Endothelial cell of umbilical vein (primary cell): ENCODE results near the gene MERTK. TPM values are rescaled to one million over a fixed set of nuclear protein-coding genes. Genes with fewer than 3 reads are reported as not detected.
"Not testable (repeated sequence)": the region's sequence is repeated elsewhere in the genome, so short reads cannot be mapped to it uniquely, and the experiment has no call there.

Experiments used
- BruUV-seq: library from RNA; stranded (reverse); fragments of 400-500 nt; replicated peaks from 2 replicates; lab custom pipeline; 2021; lab: Mats Ljungman, UMichigan
- CTCF ChIA-PET: fragments of 300-600, 350-600 bp; sonication (Branson Sonifier 250); formaldehyde crosslinking; loops from one replicate; lab custom pipeline; 2021; ENCODE audit warnings: antibody characterized with exemption, inconsistent platforms; lab: Charles Lee
- POLR2A ChIA-PET: fragments of 300-600, 350-600 bp; sonication (Branson Sonifier 250); formaldehyde crosslinking; loops from one replicate; lab custom pipeline; 2021; ENCODE audit warnings: antibody characterized with exemption, inconsistent platforms; lab: Charles Lee
- DNase-seq: peaks from one replicate; pipeline ENCODE4 v3.0.0-alpha.2; 2011; ENCODE audit warnings: low read depth, low spot score
- FAIRE-seq: peaks from 2 replicates; lab custom pipeline; 2011; peaks lifted over from hg19 to GRCh38; lab: Jason Lieb, UNC
- H2AFZ ChIP-seq: 2 replicates; pipeline ENCODE4 v1.6.0; 2012; ENCODE audit warnings: low read depth, low read length, control low read depth, inconsistent platforms
- H3K27ac ChIP-seq: 2 replicates; pipeline ENCODE4 v1.5.1; 2011; ENCODE audit warnings: low read depth, mild to moderate bottlenecking, control low read depth, low read length, moderate library complexity; ENCODE audit not compliant: insufficient read depth
- H3K27me3 ChIP-seq, 2 experiments: 2 replicates each; pipeline versions ENCODE4 v1.6.0 to v1.6.1; 2011; ENCODE audit warnings: low read length in 2 of 2, mixed read lengths in 1 of 2; ENCODE audit not compliant: control insufficient read depth in 2 of 2, insufficient read depth in 2 of 2
- H3K36me3 ChIP-seq, 2 experiments: 2 replicates in 1 of 2; 3 replicates in 1 of 2; pipeline ENCODE4 v1.5.1; 2011; ENCODE audit warnings: low read length in 2 of 2, mild to moderate bottlenecking in 1 of 2, moderate library complexity in 1 of 2; ENCODE audit not compliant: control insufficient read depth in 2 of 2, insufficient read depth in 2 of 2; ENCODE audit errors: extremely low read depth in 1 of 2
- H3K4me1 ChIP-seq: 3 replicates; pipeline ENCODE4 v1.5.1; 2011; ENCODE audit warnings: mild to moderate bottlenecking, low read length; ENCODE audit not compliant: control insufficient read depth, insufficient read depth; ENCODE audit errors: extremely low read depth
- H3K4me2 ChIP-seq: 2 replicates; pipeline ENCODE4 v1.6.1; 2011; ENCODE audit warnings: low read length, control low read depth, mixed read lengths; ENCODE audit not compliant: insufficient read depth
- H3K4me3 ChIP-seq, 3 experiments: fragments of 200-600 bp in 1 of 3; sonication (generic), shearing (Covaris generic) in 1 of 3; replicated peaks in 1 of 3; 2 replicates each; pipeline ENCODE4 v1.5.1; 2011 to 2016; ENCODE audit warnings: control low read depth in 3 of 3, low read length in 3 of 3, mild to moderate bottlenecking in 2 of 3, inconsistent platforms in 1 of 3, low read depth in 1 of 3, moderate library complexity in 1 of 3; ENCODE audit not compliant: insufficient read depth in 1 of 3
- H3K79me2 ChIP-seq: 2 replicates; pipeline ENCODE4 v1.6.0; 2012; ENCODE audit warnings: low read length, inconsistent platforms; ENCODE audit not compliant: control insufficient read depth, insufficient read depth
- H3K9ac ChIP-seq: replicated peaks from 2 replicates; pipeline ENCODE3; 2011; ENCODE audit warnings: low read length, control low read depth; ENCODE audit not compliant: insufficient read depth; ENCODE audit errors: extremely low read depth
- H3K9me1 ChIP-seq: replicated peaks from 3 replicates; pipeline ENCODE4 v1.6.0; 2011; ENCODE audit warnings: mild to moderate bottlenecking, low read length; ENCODE audit not compliant: control insufficient read depth, insufficient read depth; ENCODE audit errors: extremely low read depth
- H3K9me3 ChIP-seq: replicated peaks from 2 replicates; pipeline ENCODE4 v1.5.1; 2012; ENCODE audit warnings: low read length, inconsistent platforms; ENCODE audit not compliant: control insufficient read depth, insufficient read depth
- H4K20me1 ChIP-seq: replicated peaks from 2 replicates; pipeline ENCODE3; 2011; ENCODE audit warnings: mild to moderate bottlenecking, low read length; ENCODE audit not compliant: control insufficient read depth, insufficient read depth; ENCODE audit errors: extremely low read depth
- EZH2 ChIP-seq: IDR thresholded peaks from 2 replicates; pipeline ENCODE4 v1.6.1; 2012; ENCODE audit warnings: borderline replicate concordance, low read depth, mild to moderate bottlenecking, moderate library complexity, low read length, inconsistent platforms; ENCODE audit not compliant: severe bottlenecking
- FOS ChIP-seq: IDR thresholded peaks from 2 replicates; pipeline ENCODE4 v1.6.1; 2011; ENCODE audit warnings: mild to moderate bottlenecking, low read length, moderate library complexity, borderline replicate concordance; ENCODE audit not compliant: insufficient read depth
- GATA2 ChIP-seq: IDR thresholded peaks from 2 replicates; pipeline ENCODE4 v1.7.0; 2011; ENCODE audit warnings: low read depth, mild to moderate bottlenecking, moderate library complexity, mixed read lengths, low read length; ENCODE audit not compliant: insufficient read length, insufficient read depth
- JUN ChIP-seq: IDR thresholded peaks from 2 replicates; pipeline ENCODE4 v1.6.1; 2011; ENCODE audit warnings: borderline replicate concordance, low read depth; ENCODE audit not compliant: insufficient read length, insufficient read depth
- MYC ChIP-seq: IDR thresholded peaks from one replicate; pipeline ENCODE4 v1.6.1; 2011; ENCODE audit warnings: mild to moderate bottlenecking, low read depth, low read length
- POLR2A ChIP-seq: IDR thresholded peaks from 2 replicates; pipeline ENCODE4 v1.6.1; 2012; ENCODE audit warnings: low read depth, mild to moderate bottlenecking, control low read depth, low read length
- POLR2AphosphoS5 ChIP-seq: IDR thresholded peaks from 2 replicates; pipeline ENCODE4 v1.6.1; 2012; ENCODE audit warnings: low read depth, mild to moderate bottlenecking, control low read depth, low read length, moderate library complexity; ENCODE audit not compliant: insufficient read depth
- dilution Hi-C: fragments of 300-500 bp; cut with MboI; formaldehyde crosslinking; loops from one replicate; pipeline ENCODE4 v1.15.0; 2019; ENCODE audit warnings: low sequenced_read_pairs; ENCODE audit not compliant: extremely low pct_ligation_motif_present
- intact Hi-C: fragments of 100-400 bp; cut with micrococcal nuclease; formaldehyde crosslinking; loops from one replicate; pipeline ENCODE4 v1.10.0; 2022
- polyA plus RNA-seq, 4 experiments: library from polyadenylated mRNA; depleted of rRNA in 3 of 4; stranded (reverse) in 3 of 4; unstranded in 1 of 4; fragments of >200 nt; gene quantifications; 2 replicates each; pipeline versions ENCODE4 v1.2.1 to v1.2.3, GENCODE V29; 2011 to 2012; ENCODE audit warnings: missing spikeins in 1 of 4
- total RNA-seq: library from RNA; stranded (reverse); gene quantifications from 2 replicates; pipeline ENCODE4 v1.2.3, GENCODE V29; 2021
- TF ChIP-seq, protein P1 (sequence below), 2 donors: IDR thresholded peaks; 1 replicate in 1 of 2; 2 replicates in 1 of 2; pipeline ENCODE4 v1.5.1; 2011; ENCODE audit warnings: low read length in 2 of 2, mild to moderate bottlenecking in 2 of 2, moderate library complexity in 2 of 2, control low read depth in 1 of 2, inconsistent platforms in 1 of 2, low read depth in 1 of 2; ENCODE audit not compliant: insufficient read depth in 1 of 2; ENCODE audit errors: extremely low read depth in 1 of 2
- TF ChIP-seq, protein P2 (sequence below): IDR thresholded peaks from 2 replicates; pipeline ENCODE4 v1.6.1; 2011; ENCODE audit not compliant: insufficient read depth, insufficient read length

MERTK gene
- total and polyA plus RNA-seq, 2 donors (not counting 3 experiments of a cell fraction or from before 2014, with no cell fraction given), result 37.3 to 39.6 TPM

DNA sequence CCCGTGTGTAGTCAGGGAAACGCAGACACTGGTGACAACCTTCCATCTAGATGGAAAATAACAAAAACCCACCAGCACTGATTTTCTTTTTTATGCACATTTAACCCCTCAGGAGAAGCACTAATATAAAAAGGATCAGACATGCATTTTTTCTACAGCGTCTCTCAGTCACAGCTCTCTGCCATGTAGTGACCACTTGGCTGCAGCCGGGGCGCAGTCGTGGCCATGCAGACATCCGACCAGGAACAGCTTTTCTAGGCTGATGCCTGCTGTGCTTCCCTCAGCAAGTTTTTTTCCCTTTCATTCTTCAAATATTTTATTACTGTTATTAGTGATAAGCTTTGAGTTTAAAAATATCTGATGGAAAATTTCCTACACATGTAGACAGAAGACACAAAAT lies 63.3 kb downstream of the MERTK start:
- Histone ChIP-seq H3K9me3 (no peaks in the 10 kb centered on the region), H4K20me1 (no peaks in the 10 kb centered on the region), H3K79me2 (no peaks in the 10 kb centered on the region), H3K4me1 (peaks cover 20% of the 10 kb centered on the region), H3K4me3 (no peak overlapping the region), H2AFZ (no peak overlapping the region), H3K27me3 (no peaks in the 10 kb centered on the region), H3K36me3 (no peaks in the 10 kb centered on the region), H3K9me1 (no peaks in the 10 kb centered on the region), H3K4me2 (no peak overlapping the region), H3K27ac (no peak overlapping the region), H3K9ac (no peak overlapping the region)
- dilution Hi-C loops (no loop called here), intact Hi-C loops (no loop called here)
- FAIRE-seq (no peak), DNase-seq (no peak)
- BruUV-seq, result no TSS peak
- TF ChIP-seq MYC, result no peak
- TF ChIP-seq, protein P1, sequence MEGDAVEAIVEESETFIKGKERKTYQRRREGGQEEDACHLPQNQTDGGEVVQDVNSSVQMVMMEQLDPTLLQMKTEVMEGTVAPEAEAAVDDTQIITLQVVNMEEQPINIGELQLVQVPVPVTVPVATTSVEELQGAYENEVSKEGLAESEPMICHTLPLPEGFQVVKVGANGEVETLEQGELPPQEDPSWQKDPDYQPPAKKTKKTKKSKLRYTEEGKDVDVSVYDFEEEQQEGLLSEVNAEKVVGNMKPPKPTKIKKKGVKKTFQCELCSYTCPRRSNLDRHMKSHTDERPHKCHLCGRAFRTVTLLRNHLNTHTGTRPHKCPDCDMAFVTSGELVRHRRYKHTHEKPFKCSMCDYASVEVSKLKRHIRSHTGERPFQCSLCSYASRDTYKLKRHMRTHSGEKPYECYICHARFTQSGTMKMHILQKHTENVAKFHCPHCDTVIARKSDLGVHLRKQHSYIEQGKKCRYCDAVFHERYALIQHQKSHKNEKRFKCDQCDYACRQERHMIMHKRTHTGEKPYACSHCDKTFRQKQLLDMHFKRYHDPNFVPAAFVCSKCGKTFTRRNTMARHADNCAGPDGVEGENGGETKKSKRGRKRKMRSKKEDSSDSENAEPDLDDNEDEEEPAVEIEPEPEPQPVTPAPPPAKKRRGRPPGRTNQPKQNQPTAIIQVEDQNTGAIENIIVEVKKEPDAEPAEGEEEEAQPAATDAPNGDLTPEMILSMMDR (IDR thresholded peaks at IDR 0.05; ENCODE audit: extremely low read depth in 1 of 2, insufficient read depth in 1 of 2, low read depth in 1 of 2, low read length in 2 of 2), result no peak
- TF ChIP-seq GATA2, result no peak
- no peak for TF ChIP-seq FOS
- TF ChIP-seq EZH2, result no peak
- no peak for TF ChIP-seq POLR2A
- TF ChIP-seq, protein P2, sequence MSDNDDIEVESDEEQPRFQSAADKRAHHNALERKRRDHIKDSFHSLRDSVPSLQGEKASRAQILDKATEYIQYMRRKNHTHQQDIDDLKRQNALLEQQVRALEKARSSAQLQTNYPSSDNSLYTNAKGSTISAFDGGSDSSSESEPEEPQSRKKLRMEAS, result no peak
- TF ChIP-seq JUN, result no peak
- TF ChIP-seq POLR2AphosphoS5, result no peak
- POLR2A ChIA-PET, result no interaction called here
- CTCF ChIA-PET, result interaction anchor here (0.8 to 1.3 kb wide), 2 partner anchors 62 to 71 kb away, joined by 3 to 4 read pairs; no protein-coding TSS in a partner anchor

DNA sequence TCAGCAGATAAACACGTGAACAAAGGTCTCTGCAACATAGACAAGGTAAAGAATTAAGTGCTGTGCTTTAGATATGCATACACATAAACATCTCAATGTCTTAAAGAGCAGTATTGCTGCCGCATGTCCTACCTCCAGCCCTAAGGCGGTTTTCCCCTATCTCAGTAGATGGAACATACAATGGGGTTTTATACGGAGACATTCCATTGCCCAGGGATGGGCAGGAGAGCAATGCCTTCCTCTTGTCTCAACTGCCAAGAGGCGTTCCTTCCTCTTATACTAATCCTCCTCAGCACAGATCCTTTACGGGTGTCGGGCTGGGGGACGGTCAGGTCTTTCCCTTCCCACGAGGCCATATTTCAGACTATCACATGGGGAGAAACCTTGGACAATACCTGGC lies 64.7 kb downstream of the MERTK start:
- H3K36me3 ChIP-seq, H3K9me1 ChIP-seq, H3K9me3 ChIP-seq, H3K9ac ChIP-seq, DNase-seq, H4K20me1 ChIP-seq, POLR2A ChIA-PET, BruUV-seq, CTCF ChIA-PET, H3K4me3 ChIP-seq, H3K79me2 ChIP-seq, dilution Hi-C loops, intact Hi-C loops, FAIRE-seq, H3K4me2 ChIP-seq, H2AFZ ChIP-seq, H3K27ac ChIP-seq, H3K27me3 ChIP-seq: not testable (repeated sequence)
- H3K4me1 ChIP-seq, result peaks cover 32% of the 10 kb centered on the region

DNA sequence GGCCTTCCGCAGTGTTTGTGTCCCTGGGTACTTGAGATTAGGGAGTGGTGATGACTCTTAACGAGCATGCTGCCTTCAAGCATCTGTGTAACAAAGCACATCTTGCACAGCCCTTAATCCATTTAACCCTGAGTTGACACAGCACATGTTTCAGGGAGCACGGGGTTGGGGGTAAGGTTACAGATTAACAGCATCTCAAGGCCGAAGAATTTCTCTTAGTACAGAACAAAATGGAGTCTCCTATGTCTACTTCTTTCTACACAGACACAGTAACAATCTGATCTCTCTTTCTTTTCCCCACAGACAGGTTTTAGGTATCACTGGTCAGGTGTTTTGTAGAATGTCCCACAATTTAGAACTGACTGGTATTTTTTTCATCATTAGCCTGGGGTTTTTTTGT lies 65.1 kb downstream of the MERTK start:
- peaks cover 32% of the 10 kb centered on the region for H3K4me1 ChIP-seq
- H4K20me1 ChIP-seq, BruUV-seq, H3K9me1 ChIP-seq, H3K9me3 ChIP-seq, dilution Hi-C loops, H3K4me2 ChIP-seq, H3K9ac ChIP-seq, H2AFZ ChIP-seq, H3K27ac ChIP-seq, CTCF ChIA-PET, DNase-seq, H3K79me2 ChIP-seq, FAIRE-seq, H3K27me3 ChIP-seq, H3K36me3 ChIP-seq, H3K4me3 ChIP-seq, intact Hi-C loops: not testable (repeated sequence)
- POLR2A ChIA-PET, result interaction anchor here (0.6 kb wide), 1 partner anchor 13 kb away, joined by 11 read pairs; no protein-coding TSS in a partner anchor
